ENCODE data around the gene SIVA1. TPM values are rescaled to one million over a fixed set of nuclear protein-coding genes. Genes with fewer than 3 reads are reported as not detected.

Gene SIVA1
- total and polyA plus RNA-seq, 2 of the 8 experiments (the other 6 are each of a cell fraction or from before 2014, with no cell fraction given), result 123 to 589 TPM

GRCh38 chr14:104708606-104709268 lies 44.2 kb upstream of the SIVA1 start (continued):
- TF ChIP-seq USF2 (IDR thresholded peaks at IDR 0.05; ENCODE audit: low read length) (no peak), SIN3A (conservative IDR thresholded peaks at IDR 0.05 in 1 of 2, IDR thresholded peaks at IDR 0.05 in 1 of 2; ENCODE audit: low read depth in 1 of 2, low read length in 2 of 2) (0 out of 4 replicates have a peak, but pooled peaks of 1 of the 2 experiments have one; percentile 62)
- TF ChIP-seq, protein P1, sequence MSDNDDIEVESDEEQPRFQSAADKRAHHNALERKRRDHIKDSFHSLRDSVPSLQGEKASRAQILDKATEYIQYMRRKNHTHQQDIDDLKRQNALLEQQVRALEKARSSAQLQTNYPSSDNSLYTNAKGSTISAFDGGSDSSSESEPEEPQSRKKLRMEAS (IDR thresholded peaks at IDR 0.05), result peak; percentile 41; the same call in 1 of the 2 replicates
- TF ChIP-seq, protein P2, sequence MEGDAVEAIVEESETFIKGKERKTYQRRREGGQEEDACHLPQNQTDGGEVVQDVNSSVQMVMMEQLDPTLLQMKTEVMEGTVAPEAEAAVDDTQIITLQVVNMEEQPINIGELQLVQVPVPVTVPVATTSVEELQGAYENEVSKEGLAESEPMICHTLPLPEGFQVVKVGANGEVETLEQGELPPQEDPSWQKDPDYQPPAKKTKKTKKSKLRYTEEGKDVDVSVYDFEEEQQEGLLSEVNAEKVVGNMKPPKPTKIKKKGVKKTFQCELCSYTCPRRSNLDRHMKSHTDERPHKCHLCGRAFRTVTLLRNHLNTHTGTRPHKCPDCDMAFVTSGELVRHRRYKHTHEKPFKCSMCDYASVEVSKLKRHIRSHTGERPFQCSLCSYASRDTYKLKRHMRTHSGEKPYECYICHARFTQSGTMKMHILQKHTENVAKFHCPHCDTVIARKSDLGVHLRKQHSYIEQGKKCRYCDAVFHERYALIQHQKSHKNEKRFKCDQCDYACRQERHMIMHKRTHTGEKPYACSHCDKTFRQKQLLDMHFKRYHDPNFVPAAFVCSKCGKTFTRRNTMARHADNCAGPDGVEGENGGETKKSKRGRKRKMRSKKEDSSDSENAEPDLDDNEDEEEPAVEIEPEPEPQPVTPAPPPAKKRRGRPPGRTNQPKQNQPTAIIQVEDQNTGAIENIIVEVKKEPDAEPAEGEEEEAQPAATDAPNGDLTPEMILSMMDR (IDR thresholded peaks at IDR 0.05; ENCODE audit: control extremely low read depth in 1 of 3, insufficient read depth in 1 of 3, low read depth in 1 of 3, low read length in 3 of 3), result peak in 2 of 3 experiments; percentile 96 to 98; a peak in 3 of 4 replicates
